PC-3 (cell line): ENCODE results near the gene MTFR1L. TPM values are rescaled to one million over a fixed set of nuclear protein-coding genes. Genes with fewer than 3 reads are reported as not detected.

Experiments
- ATAC-seq: fragments of 200-7000 bp; cut with Tn5 transposase; 2 replicates; pipeline ENCODE4 v1.9.1; 2020; ENCODE audit warnings: mild to moderate bottlenecking, moderate library complexity
- BruUV-seq: library from RNA; stranded (reverse); fragments of 400-500 nt; replicated peaks from 2 replicates; lab custom pipeline; 2021; lab: Mats Ljungman, UMichigan
- CTCF ChIA-PET: fragments of 300-600 bp; sonication (Branson Sonifier 250); formaldehyde crosslinking; loops from one replicate; lab custom pipeline; 2022; ENCODE audit warnings: antibody characterized with exemption; lab: Charles Lee
- POLR2A ChIA-PET: fragments of 300-600 bp; sonication (Branson Sonifier 250); formaldehyde crosslinking; loops from one replicate; lab custom pipeline; 2022; ENCODE audit warnings: antibody characterized with exemption; ENCODE audit not compliant: unreplicated experiment; lab: Charles Lee
- DNase-seq: peaks from one replicate; pipeline ENCODE4 v3.0.0-alpha.2; 2015
- H2AFZ ChIP-seq: fragments of 300-600 bp; sonication (generic); 2 replicates; pipeline ENCODE4 v1.6.0; 2016; ENCODE audit warnings: antibody characterized with exemption, low read length
- H3F3A ChIP-seq: fragments of 300-600 bp; sonication (generic); one replicate; pipeline ENCODE4 v1.6.0; 2017; ENCODE audit warnings: antibody characterized with exemption, low read length, control low read depth, mild to moderate bottlenecking; ENCODE audit not compliant: unreplicated experiment
- H3K27ac ChIP-seq: fragments of 300-600 bp; sonication (generic); 2 replicates; pipeline ENCODE4 v1.5.1; 2016; ENCODE audit warnings: mild to moderate bottlenecking, low read length
- H3K27me3 ChIP-seq: fragments of 300-600 bp; sonication (generic); 2 replicates; pipeline ENCODE4 v1.6.1; 2016; ENCODE audit warnings: low read length, mixed read lengths
- H3K36me3 ChIP-seq: fragments of 300-600 bp; sonication (generic); 2 replicates; pipeline ENCODE4 v1.6.1; 2016; ENCODE audit warnings: low read depth, mixed run types, low read length, mixed read lengths
- H3K4me1 ChIP-seq: fragments of 300-600 bp; sonication (generic); 2 replicates; pipeline ENCODE4 v1.5.1; 2016; ENCODE audit warnings: low read length; ENCODE audit not compliant: insufficient read depth
- H3K4me2 ChIP-seq: fragments of 300-600 bp; sonication (generic); 2 replicates; pipeline ENCODE4 v1.6.0; 2016; ENCODE audit warnings: low read length
- H3K4me3 ChIP-seq: fragments of 300-600 bp; sonication (generic); 2 replicates; pipeline ENCODE4 v1.5.1; 2016; ENCODE audit warnings: mild to moderate bottlenecking, low read length, mixed read lengths
- H3K79me2 ChIP-seq: fragments of 300-600 bp; sonication (generic); 2 replicates; pipeline ENCODE4 v1.6.1; 2017; ENCODE audit warnings: low read length, mixed read lengths
- H3K9ac ChIP-seq: fragments of 300-600 bp; sonication (generic); 2 replicates; pipeline ENCODE4 v1.6.0; 2016; ENCODE audit warnings: mild to moderate bottlenecking, low read length
- H3K9me2 ChIP-seq: fragments of 300-600 bp; sonication (generic); replicated peaks from 2 replicates; pipeline ENCODE4 v1.6.1; 2016; ENCODE audit warnings: mixed run types, low read length, mixed read lengths
- H3K9me3 ChIP-seq: fragments of 300-600 bp; sonication (generic); 2 replicates; pipeline ENCODE4 v1.6.1; 2016; ENCODE audit warnings: low read length, mixed read lengths
- H4K20me1 ChIP-seq: fragments of 300-600 bp; sonication (generic); 2 replicates; pipeline ENCODE4 v1.6.1; 2016; ENCODE audit warnings: low read length, mixed read lengths
- CTCF ChIP-seq: fragments of 300-600 bp; sonication (generic); conservative IDR thresholded peaks from 2 replicates; pipeline ENCODE4 v1.5.1; 2017; ENCODE audit warnings: antibody characterized with exemption, low read depth, mild to moderate bottlenecking, low read length
- EZH2 ChIP-seq: fragments of 300-600 bp; sonication (generic); IDR thresholded peaks from one replicate; pipeline ENCODE4 v1.6.1; 2017; ENCODE audit warnings: antibody characterized with exemption, mild to moderate bottlenecking, low read length; ENCODE audit not compliant: unreplicated experiment
- EZH2phosphoT487 ChIP-seq: fragments of 300-600 bp; sonication (generic); IDR thresholded peaks from 2 replicates; pipeline ENCODE4 v1.6.1; 2018; ENCODE audit warnings: mild to moderate bottlenecking, antibody characterized with exemption, low read length, borderline replicate concordance
- intact Hi-C: fragments of 100-400 bp; cut with micrococcal nuclease; formaldehyde crosslinking; loops from 2 replicates; pipeline ENCODE4 v1.9.0; 2023
- total RNA-seq: library from RNA; depleted of rRNA; stranded (reverse); fragments of >200 nt; gene quantifications from 2 replicates; pipeline ENCODE4 v1.2.3, GENCODE V29; 2014

MTFR1L gene
- total RNA-seq, 1 experiment from 2014 or later = 35.6 TPM

- no peak for TF ChIP-seq EZH2phosphoT487
- no peak for TF ChIP-seq CTCF
- no peak for TF ChIP-seq EZH2
- H4K20me1 ChIP-seq = no peaks in the 10 kb centered on the region
- no peaks in the 10 kb centered on the region for H3K36me3 ChIP-seq
- H3K27ac ChIP-seq = no peak overlapping the region
- H3K4me2 ChIP-seq = no peak overlapping the region
- CTCF ChIA-PET = no interaction called here
- DNase-seq = no peak
- no peaks in the 10 kb centered on the region for H3K9me3 ChIP-seq
- no peak overlapping the region for H3K9ac ChIP-seq
- no peaks in the 10 kb centered on the region for H3K27me3 ChIP-seq
- no peak for ATAC-seq
- no peaks in the 10 kb centered on the region for H3K9me2 ChIP-seq
- POLR2A ChIA-PET = no interaction called here
- intact Hi-C loops = loop anchor here (10.0 kb wide), 1 partner anchor 96 kb away; no protein-coding TSS in a partner anchor
- H3K4me3 ChIP-seq = no peak overlapping the region
- no TSS peak for BruUV-seq
- H3K79me2 ChIP-seq = no peaks in the 10 kb centered on the region
- H3K4me1 ChIP-seq = peaks cover 12% of the 10 kb centered on the region; the same call in 1 of the 2 replicates
- no peak overlapping the region for H2AFZ ChIP-seq
- no peaks in the 10 kb centered on the region for H3F3A ChIP-seq
These were observed 29.3 kb upstream of the MTFR1L start for GRCh38 chr1:25790472-25790871.

- H3K4me3 ChIP-seq = no peak overlapping the region
- H3F3A ChIP-seq = no peaks in the 10 kb centered on the region
- POLR2A ChIA-PET = interaction anchor here (0.6 kb wide), 1 partner anchor 263 kb away, joined by 4 read pairs; no protein-coding TSS in a partner anchor
- H3K36me3 ChIP-seq = no peaks in the 10 kb centered on the region
- peaks cover 15% of the 10 kb centered on the region; the same call in 1 of the 2 replicates for H3K4me1 ChIP-seq
- H3K9me2 ChIP-seq = no peaks in the 10 kb centered on the region
- intact Hi-C loops = loop anchor here (10.0 kb wide), 1 partner anchor 97 kb away; no protein-coding TSS in a partner anchor
- H3K27me3 ChIP-seq = no peaks in the 10 kb centered on the region
- no peak overlapping the region for H3K9ac ChIP-seq
- H3K79me2 ChIP-seq = no peaks in the 10 kb centered on the region
- CTCF ChIA-PET = no interaction called here
- no peak for TF ChIP-seq CTCF
- TF ChIP-seq EZH2 = no peak
- TF ChIP-seq EZH2phosphoT487 = no peak
- no TSS peak for BruUV-seq
- H3K4me2 ChIP-seq = no peak overlapping the region
- no peak overlapping the region for H3K27ac ChIP-seq
- H2AFZ ChIP-seq = no peak overlapping the region
- no peaks in the 10 kb centered on the region for H3K9me3 ChIP-seq
- no peak for DNase-seq
- no peak for ATAC-seq
- H4K20me1 ChIP-seq = no peaks in the 10 kb centered on the region
These were observed 27.6 kb upstream of the MTFR1L start for GRCh38 chr1:25792115-25792514.

GRCh38 chr1:25793585-25794170, 26.1 kb upstream of the MTFR1L start:
- no peak overlapping the region for H3K9ac ChIP-seq
- no peak overlapping the region for H3K4me3 ChIP-seq
- no peaks in the 10 kb centered on the region for H3K9me2 ChIP-seq
- no peaks in the 10 kb centered on the region for H3K9me3 ChIP-seq
- peaks cover 8% of the 10 kb centered on the region; the same call in 1 of the 2 replicates for H3K4me1 ChIP-seq
- ATAC-seq (no peak), DNase-seq (no peak)
- H3K27me3 ChIP-seq = no peaks in the 10 kb centered on the region
- ChIA-PET CTCF (no interaction called here), POLR2A (no interaction called here)
- no peaks in the 10 kb centered on the region for H3F3A ChIP-seq
- H2AFZ ChIP-seq = no peak overlapping the region
- H3K4me2 ChIP-seq = no peak overlapping the region
- no peak overlapping the region for H3K27ac ChIP-seq
- intact Hi-C loops = loop anchor here (10.0 kb wide), 1 partner anchor 99 kb away; no protein-coding TSS in a partner anchor
- no peaks in the 10 kb centered on the region for H4K20me1 ChIP-seq
- no TSS peak for BruUV-seq
- no peaks in the 10 kb centered on the region for H3K36me3 ChIP-seq
- no peaks in the 10 kb centered on the region for H3K79me2 ChIP-seq
- TF ChIP-seq EZH2 (no peak), CTCF (no peak), EZH2phosphoT487 (no peak)
